Midbrain (tissue), 1 donor: ENCODE data around the gene ACOT11.

Experiments
- DNase-seq: peaks from one replicate; lab custom pipeline; 2025; lab: John Stamatoyannopoulos, UW

The ACOT11 gene

DNA sequence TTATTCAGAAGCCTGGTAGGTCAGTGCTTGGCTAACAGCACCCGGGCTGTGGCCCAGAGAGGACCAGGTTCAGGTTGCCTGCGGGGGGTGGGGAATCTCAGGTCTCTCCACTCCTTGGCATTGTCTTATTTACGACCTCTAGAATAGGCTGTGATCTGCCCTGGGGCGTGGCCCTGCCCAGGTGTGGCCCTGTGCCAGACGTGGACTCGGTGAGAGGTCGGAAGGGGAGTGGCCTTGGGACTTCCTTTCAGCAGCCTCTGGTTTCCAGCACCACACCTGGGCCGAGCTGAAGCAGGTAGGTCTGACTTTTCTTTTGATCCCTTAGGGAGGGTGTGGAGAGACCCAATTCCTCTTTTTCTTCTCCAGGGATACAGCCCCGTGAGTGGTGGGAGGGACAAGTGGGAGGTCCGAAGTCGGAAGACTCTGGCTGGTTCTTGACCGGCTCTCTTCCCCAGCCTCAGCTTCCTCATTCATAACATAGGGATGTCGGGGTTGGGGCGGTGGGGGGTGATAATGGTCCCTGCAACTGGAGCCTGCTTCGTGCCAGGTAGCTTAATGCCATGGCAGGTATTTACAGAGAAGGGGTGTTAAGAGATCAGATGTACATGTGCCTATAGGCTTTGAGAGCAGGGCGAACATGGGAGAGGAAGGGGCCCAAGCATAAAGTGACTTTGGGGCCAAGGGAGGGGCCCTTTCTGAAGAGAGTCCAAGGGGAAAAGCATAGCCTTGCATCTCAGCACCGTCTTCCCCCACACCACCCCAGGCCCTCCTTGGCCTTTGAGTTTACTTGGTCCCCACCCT lies 16.5 kb downstream of the ACOT11 start:
- DNase-seq, result no peak

DNA sequence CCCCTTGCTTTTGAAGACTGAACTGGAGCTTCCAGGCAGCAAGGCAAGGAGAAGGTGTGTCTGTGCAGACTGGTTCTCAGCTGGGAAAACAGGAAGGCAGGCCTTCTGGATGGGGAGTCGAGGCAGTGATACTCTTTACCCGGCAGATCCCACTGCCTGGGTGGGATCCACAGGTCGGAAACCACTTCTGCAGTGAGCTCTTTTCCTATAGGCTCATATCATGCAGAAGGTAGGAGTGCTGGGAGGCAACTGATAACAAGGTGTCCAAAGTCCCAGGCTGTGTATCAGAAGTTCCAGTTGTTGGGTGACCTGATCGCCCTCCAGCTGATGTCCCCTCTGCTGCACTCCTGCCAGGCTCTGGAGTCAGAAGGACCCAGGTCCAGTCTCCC lies 17.1 kb downstream of the ACOT11 start:
- no peak for DNase-seq

DNA sequence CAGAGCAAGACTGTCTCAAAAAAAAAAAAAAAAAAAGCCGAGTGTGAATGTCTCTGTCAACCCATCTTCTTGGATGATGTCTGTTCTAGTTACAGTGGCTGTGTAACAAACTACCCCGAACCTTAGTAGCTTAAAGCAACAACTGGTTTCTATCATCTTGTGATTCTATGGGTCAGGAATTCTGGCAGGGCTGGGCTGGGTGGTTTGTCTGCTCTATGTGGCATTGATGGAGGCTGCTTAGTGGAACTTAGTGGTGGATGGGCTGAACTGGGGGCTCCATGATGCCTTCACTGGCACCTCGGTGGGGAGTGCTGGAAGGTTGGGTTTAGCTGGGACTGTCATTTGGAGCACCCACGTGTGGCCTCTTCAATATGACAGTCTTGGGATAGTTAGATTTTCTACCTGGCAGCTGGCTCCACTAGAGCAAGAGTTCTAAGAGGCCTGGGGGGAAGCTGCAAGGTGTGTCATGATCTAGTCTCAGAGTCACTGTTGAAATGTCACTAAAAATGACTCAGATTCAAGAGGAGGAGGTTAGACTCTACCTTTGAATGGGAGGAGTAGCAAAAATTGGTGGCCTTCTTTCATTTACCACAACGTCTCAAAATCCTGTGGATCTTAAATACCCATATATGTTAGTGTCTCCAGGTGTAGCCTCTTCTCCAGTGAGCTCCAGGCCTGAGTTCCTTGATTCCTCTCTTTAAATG lies 18.6 kb downstream of the ACOT11 start:
- DNase-seq, result no peak

DNA sequence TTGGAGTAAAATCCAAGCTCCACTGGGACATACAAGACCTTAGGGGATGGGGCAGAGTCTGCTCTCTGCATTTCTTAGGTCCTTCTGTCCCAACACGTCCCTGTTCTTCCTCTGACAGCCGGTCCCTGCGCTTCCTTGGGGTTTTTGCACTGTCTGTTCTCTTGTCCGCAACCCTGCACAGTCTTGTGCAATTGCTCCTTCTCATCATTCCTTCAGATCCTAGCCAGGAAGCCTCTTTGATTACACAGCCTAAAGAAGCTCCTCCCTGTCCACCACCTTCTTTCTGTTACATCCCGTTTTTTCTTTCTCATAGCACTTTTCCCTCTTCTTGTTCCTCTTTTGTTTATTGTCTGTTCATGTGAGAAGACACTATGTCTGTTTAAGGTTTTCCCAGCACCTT lies 19.9 kb downstream of the ACOT11 start:
- DNase-seq, result no peak

DNA sequence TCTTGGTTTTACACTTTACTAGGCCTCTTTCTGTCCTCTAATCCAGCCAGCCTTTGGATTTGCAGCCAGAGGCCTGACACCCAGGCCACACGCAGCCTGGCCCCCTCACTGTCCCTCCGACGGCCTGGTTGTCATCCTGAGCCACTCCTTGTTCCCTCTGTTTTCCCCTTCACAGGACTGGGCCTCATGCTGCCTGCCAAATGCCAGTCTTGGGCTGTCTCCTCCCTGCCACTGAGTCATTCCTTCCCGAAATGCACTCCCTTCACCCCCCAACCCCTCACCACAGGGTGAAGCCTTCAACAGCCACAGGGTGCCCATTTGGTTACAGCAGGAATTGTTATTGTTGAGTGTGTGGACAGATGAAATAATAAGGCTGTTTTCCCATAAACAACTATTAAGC lies 21.3 kb downstream of the ACOT11 start:
- DNase-seq, result no peak

DNA sequence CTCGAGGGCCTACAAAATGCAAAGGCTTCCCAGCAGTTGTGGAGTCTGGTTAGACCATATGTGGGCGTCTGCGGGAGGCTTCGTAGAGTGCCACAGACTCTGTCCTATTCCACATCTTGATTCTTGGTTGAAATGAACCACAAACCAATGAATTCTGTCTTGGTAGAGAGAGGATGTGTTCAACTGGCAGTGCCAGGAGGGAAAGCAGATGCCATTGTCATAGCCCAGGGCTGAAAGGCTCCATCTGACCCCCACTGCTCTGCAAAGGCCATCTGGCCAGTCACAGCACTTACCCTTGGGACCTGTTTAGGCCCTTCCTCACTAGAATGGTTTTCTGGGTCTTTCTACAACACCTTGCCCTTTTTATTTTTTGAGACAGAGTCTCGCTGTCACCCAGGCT lies 22.1 kb downstream of the ACOT11 start:
- no peak for DNase-seq

DNA sequence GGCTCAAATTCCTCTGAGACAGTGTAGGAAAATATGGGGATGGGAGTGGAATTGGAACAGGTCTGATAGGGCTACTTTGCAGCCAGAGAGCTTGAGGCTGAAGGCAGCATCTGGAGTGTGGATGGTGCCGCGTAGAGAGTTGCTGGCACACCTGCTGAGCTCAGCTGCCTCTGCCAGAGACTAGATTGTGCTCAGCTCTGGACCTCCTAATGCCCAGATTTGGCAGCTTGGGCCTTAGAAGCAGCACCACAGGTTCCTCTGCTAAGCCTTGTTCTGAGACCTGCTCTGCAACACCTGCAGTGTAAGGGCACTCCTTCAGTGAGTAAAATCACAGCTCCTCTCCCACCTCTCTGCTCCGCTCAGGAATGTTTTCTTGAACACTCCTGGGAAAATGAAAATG lies 23.3 kb downstream of the ACOT11 start:
- DNase-seq, result no peak

DNA sequence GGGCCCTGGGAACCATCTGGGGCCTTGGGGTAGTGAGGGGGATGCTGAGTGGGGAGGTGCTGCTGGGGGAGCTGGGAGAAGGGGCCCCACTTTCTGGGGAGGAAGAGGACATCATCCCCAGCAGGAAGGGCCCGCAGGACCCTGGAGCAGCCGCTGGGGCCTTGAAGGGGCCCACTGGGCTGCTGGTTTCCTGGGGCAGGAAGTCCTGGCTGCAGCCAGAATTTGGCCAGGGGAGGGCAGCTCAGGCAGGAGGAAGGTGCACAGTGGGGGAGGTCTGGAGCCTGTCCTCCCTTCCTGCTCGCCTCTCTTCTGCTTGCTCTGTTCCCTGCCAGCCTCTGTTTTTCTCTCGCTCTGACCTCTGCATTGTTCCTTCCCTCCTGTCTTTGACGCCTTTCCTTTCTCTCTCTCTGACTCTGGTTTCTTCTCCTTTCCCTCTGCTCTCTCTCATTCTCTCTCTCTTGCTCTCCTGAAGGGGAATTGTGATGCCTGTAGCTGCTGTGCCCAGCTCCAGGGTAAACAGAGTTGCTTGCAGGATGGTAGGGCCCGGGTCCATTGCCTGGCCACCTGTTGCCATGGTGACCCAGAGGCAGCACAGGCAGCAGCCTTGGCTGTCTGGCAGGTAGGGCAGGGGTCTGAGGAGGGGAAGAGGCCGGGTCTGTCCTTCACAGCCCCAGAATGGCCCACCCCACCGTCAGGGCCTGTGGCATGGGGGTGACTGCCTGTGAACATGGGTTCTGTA lies 23.9 kb downstream of the ACOT11 start:
- DNase-seq, result no peak

DNA sequence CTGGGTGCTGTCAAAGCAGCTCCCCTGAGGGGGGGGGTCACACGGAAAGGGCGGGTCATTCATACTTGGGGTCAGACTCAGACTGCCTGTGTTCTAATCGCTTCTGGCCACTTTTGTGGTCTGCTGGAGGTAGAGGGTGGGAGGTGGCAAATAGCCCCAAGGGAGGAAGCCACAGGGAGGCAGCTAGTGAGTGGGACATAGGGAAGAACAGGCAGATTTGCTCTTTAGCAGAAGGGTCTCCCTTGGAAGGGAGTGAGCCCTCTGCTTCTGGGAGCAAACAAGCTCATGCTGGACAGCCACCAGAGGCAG lies 24.5 kb downstream of the ACOT11 start:
- no peak for DNase-seq

DNA sequence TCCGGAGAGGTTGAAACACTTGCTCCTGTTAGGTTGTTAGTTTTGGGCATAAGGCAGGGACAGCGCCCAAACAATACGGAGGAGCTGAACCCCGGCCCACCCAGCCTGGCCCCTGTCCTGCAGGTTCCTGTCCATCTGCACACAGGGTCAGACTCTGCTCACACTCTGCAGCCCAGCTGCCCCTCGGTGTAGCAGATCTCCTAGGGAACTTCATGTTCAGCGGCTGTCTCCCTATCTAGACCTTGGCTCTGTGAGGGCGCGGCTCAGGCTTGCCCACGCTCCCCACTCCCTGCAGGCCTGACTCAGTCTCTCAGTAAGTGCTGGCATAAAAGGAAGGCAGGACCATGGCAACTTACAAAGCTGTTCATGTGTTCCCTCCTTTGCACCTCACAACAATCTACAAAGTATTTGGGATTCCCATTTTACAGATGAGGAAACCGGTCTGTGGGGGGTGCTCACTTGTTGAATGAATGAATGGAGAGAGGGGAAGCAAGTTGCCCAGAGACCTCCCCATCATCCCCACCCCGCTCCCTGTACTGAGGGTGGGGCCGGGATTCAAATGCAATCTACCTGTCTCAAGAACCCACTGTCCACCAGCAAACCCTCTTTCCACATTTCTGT lies 26.2 kb downstream of the ACOT11 start:
- no peak for DNase-seq

DNA sequence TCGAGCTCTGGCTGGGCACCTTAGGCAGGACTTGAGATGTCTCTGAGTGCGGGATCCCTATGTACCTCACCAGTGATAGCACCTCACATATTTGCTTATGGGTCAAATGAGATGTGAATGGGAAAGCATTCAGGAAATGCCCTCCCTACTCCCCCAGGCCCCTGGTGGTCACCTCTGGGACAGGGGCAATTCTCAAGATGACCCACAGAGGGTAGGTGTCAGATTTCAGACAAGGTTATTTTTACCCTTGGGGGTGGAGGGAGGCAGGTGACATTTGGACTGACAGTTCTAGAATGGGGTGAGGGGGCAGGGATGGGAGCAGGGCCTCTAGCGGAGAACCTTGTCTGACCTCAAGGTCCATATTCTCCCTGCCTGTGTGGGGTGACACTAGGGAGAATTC lies 27.1 kb downstream of the ACOT11 start:
- no peak for DNase-seq

DNA sequence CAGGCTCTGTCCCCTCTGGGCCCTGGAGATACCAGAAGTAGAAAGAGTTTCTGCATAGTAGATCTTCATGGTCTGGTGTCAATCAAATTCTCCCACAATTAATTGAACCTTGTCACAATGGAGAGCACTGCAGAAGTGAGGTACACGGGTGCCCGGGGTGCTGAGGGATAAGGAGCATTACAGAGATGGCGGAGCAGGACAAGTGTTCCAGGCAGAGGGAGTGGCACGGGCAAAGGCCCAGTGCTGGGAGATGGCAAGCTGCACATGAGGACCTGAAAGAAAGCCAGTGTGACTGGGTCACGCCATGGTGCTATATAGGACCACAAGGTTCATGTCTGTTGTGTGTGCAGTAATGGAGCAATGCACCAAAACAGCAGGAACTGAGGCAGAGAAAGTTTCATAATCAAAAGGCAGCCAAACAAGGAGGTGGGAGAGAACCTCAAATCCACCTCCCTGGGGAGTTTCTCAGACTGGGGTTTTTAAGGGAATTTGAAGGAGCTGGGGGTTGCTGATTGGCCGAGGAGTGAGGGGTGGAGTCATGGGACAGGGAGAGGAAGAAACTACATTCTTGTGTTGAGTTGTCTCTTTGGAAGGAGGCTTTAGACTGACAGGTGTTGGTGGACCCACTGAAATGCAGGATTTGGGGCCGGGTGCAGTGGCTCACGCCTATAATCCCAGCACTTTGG lies 27.7 kb downstream of the ACOT11 start:
- no peak for DNase-seq

DNA sequence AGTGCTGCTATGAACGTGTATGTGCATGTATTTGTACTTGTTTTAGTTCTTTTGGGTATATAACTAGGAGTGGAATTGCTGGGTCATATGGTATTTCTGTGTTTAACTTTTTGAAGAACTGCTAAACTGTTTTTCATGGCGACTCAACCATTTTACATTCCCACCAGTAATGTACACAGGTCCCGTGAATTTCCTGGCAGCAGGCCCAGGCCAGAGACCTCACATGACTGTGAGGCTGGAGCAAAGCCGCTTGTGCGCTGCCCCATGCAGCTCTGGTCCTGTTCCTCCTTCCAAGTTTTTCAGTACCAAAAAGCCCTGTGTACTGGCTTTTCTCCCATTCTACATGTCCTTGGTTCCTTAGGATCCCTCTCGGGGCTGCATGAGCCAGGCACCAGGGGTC lies 29.6 kb downstream of the ACOT11 start:
- DNase-seq, result no peak

DNA sequence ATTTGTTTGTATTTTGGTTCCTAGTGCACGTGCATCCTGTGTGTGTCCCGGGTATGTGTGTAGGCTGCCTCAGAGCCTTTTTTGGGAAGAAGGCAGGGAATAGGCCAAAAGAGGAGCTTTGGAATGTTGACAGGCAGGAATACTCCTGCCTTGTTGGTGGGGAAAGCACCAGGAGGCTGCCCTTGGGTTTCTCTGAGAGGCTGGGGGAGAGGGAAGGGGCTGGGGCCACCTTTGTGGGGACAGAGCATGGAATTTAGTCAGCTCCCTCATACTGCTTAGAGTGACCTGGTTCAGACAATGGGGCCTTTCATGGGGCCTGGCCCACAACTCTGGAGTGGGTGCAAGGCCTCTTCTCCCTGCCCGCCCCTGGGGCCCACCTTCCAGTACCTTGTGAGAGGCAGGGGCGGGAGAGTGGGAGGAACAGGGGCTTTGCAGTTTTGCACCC lies 31.3 kb downstream of the ACOT11 start:
- no peak for DNase-seq

DNA sequence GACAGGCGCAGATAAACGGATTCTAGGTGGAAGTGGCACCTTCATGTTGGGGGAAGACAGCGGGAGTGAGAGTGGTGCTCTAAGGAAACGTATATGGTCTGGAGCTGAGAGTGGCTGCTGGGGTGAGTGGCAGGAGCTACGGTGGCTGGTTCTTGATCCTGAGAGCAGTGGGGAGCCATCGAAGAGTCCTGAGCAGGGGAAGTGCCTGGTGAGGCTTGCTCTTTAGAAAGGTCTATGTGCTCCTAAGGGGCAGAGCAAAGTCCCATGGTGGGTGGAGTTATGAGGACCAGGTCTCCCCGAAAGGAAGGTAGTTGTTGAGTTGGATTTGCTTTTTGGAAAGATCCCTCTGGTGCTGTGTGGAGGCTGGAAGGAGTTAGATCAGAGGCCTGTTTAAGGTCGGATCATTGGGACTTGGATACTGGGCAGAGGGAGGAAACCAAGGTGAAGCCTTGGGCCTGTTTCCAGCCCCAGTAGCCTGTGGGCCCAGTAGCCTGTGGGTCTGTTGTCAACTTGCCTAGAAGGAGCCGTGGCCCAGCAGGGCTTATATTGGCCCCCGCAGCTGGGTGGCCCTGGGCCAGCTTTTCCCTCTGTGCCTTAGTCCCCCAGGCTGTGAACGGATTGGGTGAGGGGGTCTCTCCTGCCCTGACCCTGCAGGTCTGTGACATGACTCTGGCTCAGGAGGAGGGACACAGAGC lies 33.0 kb downstream of the ACOT11 start:
- DNase-seq, result no peak

DNA sequence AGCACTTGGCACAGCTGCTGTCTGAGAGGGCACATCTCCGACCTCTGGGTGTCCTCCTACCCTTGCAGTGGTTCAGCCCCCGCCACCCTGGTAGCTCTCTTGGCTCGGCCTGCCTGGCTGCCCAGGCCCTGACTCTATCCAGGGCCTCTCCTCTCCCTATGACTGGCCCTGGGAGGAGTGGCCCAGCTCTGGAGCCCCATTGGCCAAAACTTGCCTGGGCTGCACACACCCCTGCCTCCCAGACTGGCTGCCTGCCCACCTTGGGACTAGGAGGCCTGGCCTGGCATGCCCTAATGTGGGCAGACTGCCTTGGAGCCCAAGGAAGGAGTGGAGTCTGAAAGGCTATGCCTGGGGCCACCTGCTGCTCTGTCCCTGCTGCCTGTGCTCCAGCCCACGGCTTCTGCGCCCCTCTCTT lies 33.6 kb downstream of the ACOT11 start:
- peak; percentile 80 for DNase-seq

DNA sequence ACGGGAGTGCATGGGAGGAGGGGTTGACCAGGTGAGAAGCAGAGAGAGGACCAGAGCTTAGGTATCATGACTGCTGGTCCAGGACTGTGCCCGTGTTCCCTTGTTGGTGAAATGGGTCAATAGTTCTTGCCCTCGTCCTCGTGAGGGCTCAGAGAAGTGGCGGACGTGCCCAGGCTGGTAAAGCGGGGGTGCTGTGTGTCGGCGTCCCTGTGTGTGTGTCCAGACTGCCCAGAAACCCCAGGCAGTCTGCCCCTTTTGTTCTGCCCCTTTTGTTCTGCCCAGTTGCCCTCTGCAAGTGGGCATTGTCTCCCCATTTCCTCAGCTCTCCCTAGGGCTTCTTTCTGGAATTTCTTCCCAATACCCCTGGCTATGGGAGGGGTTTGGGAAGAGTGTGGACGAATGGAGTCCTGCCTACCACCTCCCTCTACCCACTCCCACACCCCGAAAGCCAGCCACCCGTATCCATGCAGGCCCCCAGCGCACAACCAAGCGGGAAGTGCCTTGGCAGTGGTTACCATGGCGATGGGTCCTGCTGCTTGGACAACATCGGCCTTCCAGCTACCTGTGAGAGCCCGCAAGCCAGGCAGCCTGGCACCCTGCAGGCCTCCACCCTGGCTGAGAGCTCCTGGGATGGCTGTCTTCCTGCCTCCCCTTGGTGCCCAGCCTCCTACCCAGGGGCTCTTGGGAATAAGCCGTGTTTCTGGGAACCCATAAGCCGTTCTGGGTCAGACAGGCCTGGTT lies 34.7 kb downstream of the ACOT11 start:
- DNase-seq, result no peak

DNA sequence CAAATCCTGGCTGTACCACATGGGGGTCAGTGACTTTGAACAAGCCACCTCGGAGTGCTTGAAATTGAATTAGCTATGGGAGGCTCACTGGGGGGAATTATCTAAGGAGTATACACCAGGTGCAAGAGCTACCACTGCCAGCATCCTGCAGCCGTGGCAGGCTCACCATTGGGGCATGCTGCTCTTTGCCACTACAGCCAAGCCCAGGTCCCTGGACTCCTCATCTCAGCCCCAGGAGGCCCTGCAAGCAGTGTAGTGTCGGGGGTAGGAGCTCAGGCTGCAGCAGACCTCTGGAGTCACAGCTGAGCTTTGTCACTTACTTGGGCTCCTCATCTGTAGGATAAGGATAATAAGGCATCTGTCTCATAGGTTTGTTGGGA lies 35.3 kb downstream of the ACOT11 start:
- DNase-seq, result no peak

DNA sequence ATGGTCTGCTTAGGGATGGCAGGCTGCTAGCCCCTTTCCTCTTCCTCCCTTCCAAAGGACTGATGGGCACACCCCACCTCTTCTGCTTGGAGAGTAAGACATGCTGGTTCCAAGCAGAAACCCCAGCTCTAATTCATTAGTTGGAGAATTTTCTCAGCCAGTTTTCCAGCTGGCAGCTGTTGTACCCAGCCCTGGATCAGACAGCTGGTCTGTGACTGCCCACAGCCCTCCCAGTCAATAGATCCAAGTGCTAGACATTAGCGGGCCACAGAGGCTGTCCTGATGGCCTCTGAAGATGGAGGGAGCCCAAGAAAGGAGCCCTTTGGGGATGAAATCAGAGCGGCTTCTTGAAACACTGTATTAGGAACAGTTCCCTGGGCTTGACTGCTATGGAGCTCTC lies 35.8 kb downstream of the ACOT11 start:
- peak; percentile 43 for DNase-seq

DNA sequence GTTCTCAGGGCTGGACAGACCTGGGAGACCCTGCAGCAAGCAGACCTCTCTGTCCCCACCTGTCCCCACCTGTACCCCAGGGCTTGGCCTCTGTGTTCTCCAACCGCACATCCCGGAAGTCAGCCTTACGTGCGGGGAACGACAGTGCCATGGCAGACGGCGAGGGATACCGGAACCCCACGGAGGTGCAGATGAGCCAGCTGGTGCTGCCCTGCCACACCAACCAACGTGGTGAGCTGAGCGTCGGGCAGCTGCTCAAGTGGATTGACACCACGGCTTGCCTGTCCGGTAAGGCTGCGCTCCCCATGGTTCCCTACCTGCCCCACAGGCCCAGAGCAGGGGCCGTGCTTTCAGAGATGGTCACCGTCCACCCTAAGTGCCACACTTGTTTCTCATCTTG lies 36.5 kb downstream of the ACOT11 start:
- DNase-seq, result no peak
